ENCODE results near the gene GJB3. TPM values are rescaled to one million over a fixed set of nuclear protein-coding genes. Genes with fewer than 3 reads are reported as not detected.

Gene GJB3
- total and polyA plus RNA-seq, 9 of the 15 experiments (the other 6 are each of a cell fraction or from before 2014, with no cell fraction given), result not detected

DNA sequence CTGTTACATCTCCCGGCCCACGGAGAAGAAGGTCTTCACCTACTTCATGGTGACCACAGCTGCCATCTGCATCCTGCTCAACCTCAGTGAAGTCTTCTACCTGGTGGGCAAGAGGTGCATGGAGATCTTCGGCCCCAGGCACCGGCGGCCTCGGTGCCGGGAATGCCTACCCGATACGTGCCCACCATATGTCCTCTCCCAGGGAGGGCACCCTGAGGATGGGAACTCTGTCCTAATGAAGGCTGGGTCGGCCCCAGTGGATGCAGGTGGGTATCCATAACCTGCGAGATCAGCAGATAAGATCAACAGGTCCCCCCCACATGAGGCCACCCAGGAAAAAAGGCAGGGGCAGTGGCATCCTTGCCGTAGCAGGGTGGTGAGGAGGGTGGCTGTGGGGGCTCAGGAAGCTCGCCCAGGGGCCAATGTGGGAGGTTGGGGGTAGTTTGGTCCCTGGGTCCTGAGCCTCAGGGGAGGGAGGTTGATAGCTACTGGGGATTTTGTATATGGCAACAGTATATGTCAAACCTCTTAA is 19.2 kb upstream of the GJB3 start:
- H3K27ac ChIP-seq (ENCODE audit: extremely low read depth, low read depth, low read length), result no peak overlapping the region
- no peak overlapping the region for H2AFZ ChIP-seq (ENCODE audit: low read depth, low read length)
- no TSS peak for BruUV-seq (replicated peaks)
- CTCF ChIA-PET (ENCODE audit: low intra/inter-chr PET ratio), result no interaction called here
- H3K4me1 ChIP-seq (replicated peaks in 1 of 2; ENCODE audit: control insufficient read depth in 2 of 2, insufficient read depth in 2 of 2, low read length in 2 of 2), result peaks cover 0 to 4% of the 10 kb centered on the region in 2 experiments; a peak in 1 of 5 replicates
- in situ Hi-C loops (cut with MboI) (no loop called here), intact Hi-C loops (cut with micrococcal nuclease) (no loop called here)
- POLR2A ChIA-PET, result no interaction called here
- FAIRE-seq, result no peak
- H3K79me2 ChIP-seq (ENCODE audit: control insufficient read depth, insufficient read depth, low read length), result no peaks in the 10 kb centered on the region
- peaks cover 5% of the 10 kb centered on the region for H4K20me1 ChIP-seq (replicated peaks; ENCODE audit: control insufficient read depth, insufficient read depth, low read length)
- DNase-seq (ENCODE audit: extremely low read depth in 1 of 4, low spot score in 3 of 4), result no peak
- WGBS (ENCODE audit: insufficient coverage, low coverage, missing lambda C conversion rate), result 3% methylated on average over 13 of the region's 13 CpGs
- no peak for TF ChIP-seq HNRNPLL (IDR thresholded peaks at IDR 0.05; ENCODE audit: low read depth, low read length, poor library complexity, severe bottlenecking)
- TF ChIP-seq ZSCAN32 (CRISPR knock-in tag; IDR thresholded peaks at IDR 0.05), result no peak
- no peak for TF ChIP-seq ETV6 (IDR thresholded peaks at IDR 0.05; ENCODE audit: borderline replicate concordance in 1 of 2, low read depth in 2 of 2, low read length in 1 of 2)
- no peak for TF ChIP-seq ETV6 (CRISPR knock-in tag; IDR thresholded peaks at IDR 0.05; ENCODE audit: borderline replicate concordance)
- no peak for TF ChIP-seq TBP (optimal IDR thresholded peaks at IDR 0.05; ENCODE audit: low read depth, low read length)
- TF ChIP-seq CEBPB (tag; IDR thresholded peaks at IDR 0.05), result no peak
- TF ChIP-seq ZNF584 (CRISPR knock-in tag; IDR thresholded peaks at IDR 0.05; ENCODE audit: low read depth), result no peak
- no peak for TF ChIP-seq TFAM (CRISPR knock-in tag; conservative IDR thresholded peaks at IDR 0.05)
- TF ChIP-seq ZNF766 (CRISPR knock-in tag; conservative IDR thresholded peaks at IDR 0.05), result no peak
- TF ChIP-seq SNRNP70 (optimal IDR thresholded peaks at IDR 0.05; ENCODE audit: low read depth, low read length), result no peak
- no peak for TF ChIP-seq NCOA1 (IDR thresholded peaks at IDR 0.05; ENCODE audit: low read depth)
- no peak for TF ChIP-seq FOXM1 (IDR thresholded peaks at IDR 0.05; ENCODE audit: low read depth)
- TF ChIP-seq FOXM1 (CRISPR knock-in tag; IDR thresholded peaks at IDR 0.05; ENCODE audit: low read depth), result no peak
- TF ChIP-seq PHF21A (IDR thresholded peaks at IDR 0.05; ENCODE audit: borderline replicate concordance, low read depth), result no peak
- TF ChIP-seq, protein P1, sequence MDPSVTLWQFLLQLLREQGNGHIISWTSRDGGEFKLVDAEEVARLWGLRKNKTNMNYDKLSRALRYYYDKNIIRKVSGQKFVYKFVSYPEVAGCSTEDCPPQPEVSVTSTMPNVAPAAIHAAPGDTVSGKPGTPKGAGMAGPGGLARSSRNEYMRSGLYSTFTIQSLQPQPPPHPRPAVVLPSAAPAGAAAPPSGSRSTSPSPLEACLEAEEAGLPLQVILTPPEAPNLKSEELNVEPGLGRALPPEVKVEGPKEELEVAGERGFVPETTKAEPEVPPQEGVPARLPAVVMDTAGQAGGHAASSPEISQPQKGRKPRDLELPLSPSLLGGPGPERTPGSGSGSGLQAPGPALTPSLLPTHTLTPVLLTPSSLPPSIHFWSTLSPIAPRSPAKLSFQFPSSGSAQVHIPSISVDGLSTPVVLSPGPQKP (CRISPR knock-in tag; IDR thresholded peaks at IDR 0.05), result no peak
- TF ChIP-seq MEF2A (IDR thresholded peaks at IDR 0.05; ENCODE audit: control insufficient read depth, low read depth, low read length), result no peak
- TF ChIP-seq, protein P2, sequence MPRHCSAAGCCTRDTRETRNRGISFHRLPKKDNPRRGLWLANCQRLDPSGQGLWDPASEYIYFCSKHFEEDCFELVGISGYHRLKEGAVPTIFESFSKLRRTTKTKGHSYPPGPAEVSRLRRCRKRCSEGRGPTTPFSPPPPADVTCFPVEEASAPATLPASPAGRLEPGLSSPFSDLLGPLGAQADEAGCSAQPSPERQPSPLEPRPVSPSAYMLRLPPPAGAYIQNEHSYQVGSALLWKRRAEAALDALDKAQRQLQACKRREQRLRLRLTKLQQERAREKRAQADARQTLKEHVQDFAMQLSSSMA (CRISPR knock-in tag; IDR thresholded peaks at IDR 0.05), result no peak
- no peak for TF ChIP-seq ZFX (CRISPR knock-in tag; IDR thresholded peaks at IDR 0.05)
- no peak for TF ChIP-seq ZKSCAN1 (IDR thresholded peaks at IDR 0.05; ENCODE audit: low read depth, low read length)
- TF ChIP-seq FOXK1 (CRISPR knock-in tag; IDR thresholded peaks at IDR 0.05; ENCODE audit: borderline replicate concordance), result no peak
- no peak for TF ChIP-seq NFYB (IDR thresholded peaks at IDR 0.05; ENCODE audit: extremely low read depth, insufficient read length)
- no peak for TF ChIP-seq GTF2A2 (tag; IDR thresholded peaks at IDR 0.05)
- no peaks in the 10 kb centered on the region for H3K36me3 ChIP-seq (ENCODE audit: control insufficient read depth, insufficient read depth, low read length)
- H3K9me1 ChIP-seq (ENCODE audit: control insufficient read depth, insufficient read depth, low read length), result no peaks in the 10 kb centered on the region
- peaks cover 27 to 55% of the 10 kb centered on the region in 2 experiments; a peak in 4 of 5 replicates for H3K27me3 ChIP-seq (ENCODE audit: control insufficient read depth in 2 of 2, insufficient read depth in 2 of 2, low read length in 2 of 2)
- H3K9me3 ChIP-seq (replicated peaks; ENCODE audit: control insufficient read depth, insufficient read depth, low read depth, low read length), result no peaks in the 10 kb centered on the region
- H3K4me2 ChIP-seq (ENCODE audit: insufficient read depth, low read length), result no peak overlapping the region
- no peak overlapping the region for H3K4me3 ChIP-seq
- no peak overlapping the region for H3K9ac ChIP-seq (ENCODE audit: insufficient read depth in 1 of 2, low read depth in 2 of 2, low read length in 2 of 2)
- ATAC-seq, result no peak

All from K562 (cell line).